HepG2 (cell line): ENCODE measurements around the gene TSPAN18. TPM values are rescaled to one million over a fixed set of nuclear protein-coding genes. Genes with fewer than 3 reads are reported as not detected.

Experiments used
- ATAC-seq: fragments of 200-7000 bp; cut with Tn5 transposase; 3 replicates; pipeline ENCODE4 v1.9.1; 2020; ENCODE audit warnings: mild to moderate bottlenecking, moderate library complexity
- BruUV-seq: library from RNA; stranded (reverse); fragments of 400-500 nt; replicated peaks from 2 replicates; lab custom pipeline; 2021; lab: Mats Ljungman, UMichigan
- CTCF ChIA-PET: fragments of 300-600 bp; formaldehyde crosslinking; extraction: SDS; loops from one replicate; lab custom pipeline; 2021; ENCODE audit warnings: low total read pairs, inconsistent platforms, low intra/inter-chr PET ratio; lab: Yijun Ruan, JAX
- POLR2A ChIA-PET: fragments of 350-600 bp; sonication (Branson Sonifier 250); formaldehyde crosslinking; loops from one replicate; lab custom pipeline; 2020; ENCODE audit warnings: antibody characterized with exemption, inconsistent platforms; lab: Yijun Ruan, JAX
- DNase-seq: peaks from one replicate; pipeline ENCODE4 v3.0.0-alpha.2; 2015; ENCODE audit warnings: low spot score
- FAIRE-seq: peaks from 3 replicates; lab custom pipeline; 2011; peaks lifted over from hg19 to GRCh38; lab: Jason Lieb, UNC
- H2AFZ ChIP-seq: one replicate; pipeline ENCODE4 v1.6.1; 2011; ENCODE audit warnings: low read length, inconsistent platforms
- H3K27ac ChIP-seq: fragments of 300-600 bp; 3 replicates; pipeline ENCODE4 v1.8.0; 2011; ENCODE audit warnings: mixed run types, mild to moderate bottlenecking, mixed read lengths, low read length, inconsistent platforms; ENCODE audit not compliant: insufficient read depth; ENCODE audit errors: extremely low read length
- H3K27me3 ChIP-seq, 2 experiments: fragments of 200-600 bp in 1 of 2; 2 replicates in 1 of 2; 3 replicates in 1 of 2; pipeline versions ENCODE4 v1.6.0 to v1.8.0; 2011; ENCODE audit warnings: low read length in 2 of 2, mild to moderate bottlenecking in 2 of 2, moderate library complexity in 2 of 2, inconsistent platforms in 1 of 2; ENCODE audit not compliant: insufficient read depth in 2 of 2, control insufficient read depth in 1 of 2
- H3K36me3 ChIP-seq, 2 experiments: fragments of 200-600 bp in 1 of 2; replicated peaks in 1 of 2; 2 replicates in 1 of 2; 3 replicates in 1 of 2; pipeline versions ENCODE4 v1.5.1 to v1.8.0; 2011; ENCODE audit warnings: low read length in 2 of 2, inconsistent platforms in 1 of 2; ENCODE audit not compliant: insufficient read depth in 2 of 2, control insufficient read depth in 1 of 2
- H3K4me1 ChIP-seq: 2 replicates; pipeline ENCODE4 v1.5.1; 2012; ENCODE audit warnings: low read length, inconsistent platforms; ENCODE audit not compliant: insufficient read depth
- H3K4me2 ChIP-seq: 2 replicates; pipeline ENCODE4 v1.6.0; 2011; ENCODE audit warnings: low read depth, low read length, inconsistent platforms
- H3K4me3 ChIP-seq, 3 experiments: fragments of 200-600 bp in 1 of 3; sonication (generic), shearing (Covaris generic) in 1 of 3; replicated peaks in 1 of 3; 2 replicates each; pipeline ENCODE4 v1.5.1; 2011 to 2016; ENCODE audit warnings: low read length in 3 of 3, inconsistent platforms in 2 of 3, low read depth in 2 of 3, mild to moderate bottlenecking in 2 of 3, control low read depth in 1 of 3, mixed read lengths in 1 of 3; ENCODE audit not compliant: insufficient read depth in 1 of 3
- H3K79me2 ChIP-seq: one replicate; pipeline ENCODE4 v1.6.1; 2011; ENCODE audit warnings: low read length, inconsistent platforms; ENCODE audit not compliant: insufficient read depth
- H3K9ac ChIP-seq: 2 replicates; pipeline ENCODE4 v1.6.0; 2011; ENCODE audit warnings: mild to moderate bottlenecking, low read depth, low read length, inconsistent platforms; ENCODE audit not compliant: insufficient read depth
- H3K9me3 ChIP-seq: 2 replicates; pipeline ENCODE4 v1.5.1; 2012; ENCODE audit warnings: mild to moderate bottlenecking, low read length
- H4K20me1 ChIP-seq: 2 replicates; pipeline ENCODE4 v1.6.0; 2011; ENCODE audit warnings: inconsistent platforms, mild to moderate bottlenecking, low read length, moderate library complexity; ENCODE audit not compliant: insufficient read depth
- CEBPG ChIP-seq: IDR thresholded peaks from 2 replicates; pipeline ENCODE4 v1.6.1; 2016
- CERS6 ChIP-seq: sonication (generic); formaldehyde crosslinking; IDR thresholded peaks from 2 replicates; pipeline ENCODE4 v1.5.0; 2020; ENCODE audit warnings: missing genetic modification reagents
- HNRNPL ChIP-seq: fragments of 200-400 bp; formaldehyde crosslinking; IDR thresholded peaks from 2 replicates; pipeline ENCODE4 v1.6.1; 2017; ENCODE audit warnings: mild to moderate bottlenecking, low read depth, low read length
- JUND ChIP-seq: sonication (generic); formaldehyde crosslinking; IDR thresholded peaks from 2 replicates; pipeline ENCODE4 v1.8.0; 2022; ENCODE audit warnings: mild to moderate bottlenecking, missing genetic modification reagents
- MZF1 ChIP-seq: sonication (generic); formaldehyde crosslinking; IDR thresholded peaks from 2 replicates; pipeline ENCODE4 v1.8.1; 2023; ENCODE audit warnings: mild to moderate bottlenecking, missing genetic modification reagents, borderline replicate concordance
- RELA ChIP-seq: sonication (generic); formaldehyde crosslinking; IDR thresholded peaks from 2 replicates; pipeline ENCODE4 v1.4.0; 2020; ENCODE audit warnings: missing genetic modification reagents
- STAG1 ChIP-seq: sonication (generic); formaldehyde crosslinking; IDR thresholded peaks from 2 replicates; pipeline ENCODE4 v1.4.0; 2020; ENCODE audit warnings: missing genetic modification reagents
- TFDP1 ChIP-seq: IDR thresholded peaks from 2 replicates; pipeline ENCODE4 v1.6.1; 2016; ENCODE audit warnings: missing compliant biosample characterization, missing genetic modification reagents, borderline replicate concordance
- U2AF1 ChIP-seq: fragments of 200-400 bp; formaldehyde crosslinking; optimal IDR thresholded peaks from 2 replicates; pipeline ENCODE3; 2017; ENCODE audit warnings: mild to moderate bottlenecking, low read depth, low read length
- YY1 ChIP-seq: IDR thresholded peaks from 2 replicates; pipeline ENCODE4 v1.6.1; 2011; ENCODE audit warnings: low read length, low read depth, moderate library complexity, mild to moderate bottlenecking; ENCODE audit not compliant: insufficient read depth, insufficient replicate concordance
- ZBTB7A ChIP-seq: sonication (generic); formaldehyde crosslinking; IDR thresholded peaks from 2 replicates; pipeline ENCODE4 v1.8.0; 2022; ENCODE audit warnings: mild to moderate bottlenecking, missing genetic modification reagents
- ZFP36L1 ChIP-seq: sonication (generic); formaldehyde crosslinking; IDR thresholded peaks from 2 replicates; pipeline ENCODE4 v1.8.0; 2022; ENCODE audit warnings: mild to moderate bottlenecking, missing genetic modification reagents, moderate library complexity
- ZFP90 ChIP-seq: sonication (generic); formaldehyde crosslinking; IDR thresholded peaks from 2 replicates; pipeline ENCODE4 v1.8.0; 2022; ENCODE audit warnings: missing genetic modification reagents, mild to moderate bottlenecking, inconsistent platforms, borderline replicate concordance
- ZNF768 ChIP-seq: sonication (generic); formaldehyde crosslinking; IDR thresholded peaks from 2 replicates; pipeline ENCODE4 v1.4.0; 2020; ENCODE audit warnings: missing genetic modification reagents
- ZNF782 ChIP-seq: sonication (generic); formaldehyde crosslinking; IDR thresholded peaks from 2 replicates; pipeline ENCODE4 v1.4.0; 2020; ENCODE audit warnings: missing genetic modification reagents, mild to moderate bottlenecking, borderline replicate concordance
- whole genome bisulfite sequencing: methylation state at CpG from one replicate; pipeline ENCODE4 v1.1.6; 2017; ENCODE audit warnings: low lambda C conversion rate; 5-methylcytosine and 5-hydroxymethylcytosine counted together
- in situ Hi-C: cut with HindIII; loops from 2 replicates; pipeline ENCODE4 v1.10.0; 2017; ENCODE audit warnings: low pct_unique_long_range_greater_than_20kb; ENCODE audit not compliant: extremely low pct_ligation_motif_present
- intact Hi-C: fragments of 100-400 bp; cut with micrococcal nuclease; formaldehyde crosslinking; loops from one replicate; pipeline ENCODE4 v1.10.0; 2022; ENCODE audit not compliant: unreplicated experiment
- polyA plus RNA-seq, 8 experiments: library from polyadenylated mRNA; depleted of rRNA in 3 of 8; stranded (reverse) in 7 of 8; unstranded in 1 of 8; fragments of >200 nt; fragmentation: Illumina TruSeq in 4 of 8; extraction: Trizol in 4 of 8; gene quantifications; 2 replicates each; pipeline versions ENCODE4 v1.2.1 to v1.2.3, GENCODE V29; 2011 to 2016; ENCODE audit warnings: low read depth in 4 of 8, missing spikeins in 1 of 8, mixed read lengths in 1 of 8; ENCODE audit not compliant: insufficient read depth in 1 of 8
- total RNA-seq, 5 experiments: library from RNA; depleted of rRNA; stranded (reverse); fragments of >200 nt; fragmentation: Illumina TruSeq; extraction: Trizol; gene quantifications; 2 replicates each; pipeline ENCODE4 v1.2.3, GENCODE V29; 2016; ENCODE audit warnings: low read depth in 1 of 5
- TF ChIP-seq, protein P1 (sequence below): sonication (generic); formaldehyde crosslinking; IDR thresholded peaks from 2 replicates; pipeline ENCODE4 v1.8.1; 2023; ENCODE audit warnings: mild to moderate bottlenecking, missing genetic modification reagents, borderline replicate concordance
- TF ChIP-seq, protein P2 (sequence below): conservative IDR thresholded peaks from 2 replicates; pipeline ENCODE4 v1.6.1; 2018; ENCODE audit warnings: missing genetic modification reagents

TSPAN18 gene
- total and polyA plus RNA-seq, 2 of the 13 experiments (the other 11 are each of a cell fraction or from before 2014, with no cell fraction given) = not detected

DNA sequence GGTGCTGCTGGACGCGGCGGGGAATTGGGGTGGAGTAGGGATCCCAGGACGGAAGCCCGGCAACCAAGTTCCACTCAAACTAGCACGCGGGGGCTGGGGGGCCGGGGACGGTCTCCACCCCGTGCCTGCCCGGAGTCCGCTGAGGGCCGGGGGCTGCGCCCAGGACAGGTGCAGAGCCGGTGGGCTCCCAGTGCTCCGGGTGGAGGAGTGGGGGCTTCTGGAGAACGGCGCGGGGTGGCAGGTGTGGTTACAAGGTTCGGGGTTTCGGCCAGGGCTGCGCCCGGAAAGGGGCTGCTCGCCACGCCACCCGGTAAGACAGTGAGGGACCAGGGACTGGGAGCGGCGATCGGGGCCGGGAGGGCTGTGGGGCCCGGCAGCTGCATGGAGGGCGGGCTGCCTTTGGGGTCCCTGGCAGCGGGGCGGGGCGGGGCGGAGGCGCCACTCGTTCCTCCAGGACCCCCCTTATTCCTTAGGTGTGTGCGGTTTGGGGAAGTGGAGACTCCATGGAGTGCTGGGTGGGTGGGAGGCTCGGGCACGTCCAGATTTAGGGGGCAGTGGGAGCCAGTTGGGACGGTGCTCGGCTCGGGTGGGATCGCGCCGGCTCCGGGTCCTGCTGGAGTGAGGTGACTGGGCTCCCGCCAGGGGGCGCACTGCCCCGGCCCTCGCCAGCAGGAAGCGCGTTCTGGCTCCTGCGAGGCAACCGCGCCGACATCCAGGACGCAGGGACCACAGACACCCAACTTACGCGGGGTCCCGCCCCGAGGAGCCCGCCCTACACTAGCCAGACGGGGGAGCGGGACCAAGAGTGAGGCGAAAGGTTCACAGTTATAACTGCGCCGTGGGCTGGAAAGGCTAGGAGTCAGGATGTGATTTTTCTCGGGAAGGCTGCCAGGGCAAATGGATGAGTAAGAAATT lies 868 bp downstream of the TSPAN18 start:
- Histone ChIP-seq H3K4me2 (peak overlapping the region; percentile 27; the same call in 1 of the 2 replicates), H3K79me2 (no peaks in the 10 kb centered on the region), H3K4me1 (no peaks in the 10 kb centered on the region), H3K36me3 (no peaks in the 10 kb centered on the region), H4K20me1 (no peaks in the 10 kb centered on the region), H3K27ac (no peak overlapping the region), H3K4me3 (peak overlapping the region in 1 of 3 experiments; percentile 33; a peak in 1 of 6 replicates), H3K9me3 (no peaks in the 10 kb centered on the region), H3K9ac (no peak overlapping the region), H3K27me3 (peaks cover 7 to 40% of the 10 kb centered on the region in 2 experiments; a peak in 4 of 5 replicates), H2AFZ (no peak overlapping the region)
- BruUV-seq = no TSS peak
- ChIA-PET CTCF (interaction anchor here (1.1 to 1.7 kb wide), 3 partner anchors 47 to 184 kb away, joined by 4 read pairs; no protein-coding TSS in a partner anchor), POLR2A (no interaction called here)
- intact Hi-C loops (loop anchor here (5.0 kb wide), 1 partner anchor 185 kb away; no protein-coding TSS in a partner anchor), in situ Hi-C loops (loop anchor here (5.0 kb wide), 1 partner anchor 165 kb away; no protein-coding TSS in a partner anchor)
- 9% methylated on average over 24 of the region's 70 CpGs for whole genome bisulfite sequencing
- ATAC-seq (peak; percentile 93), DNase-seq (peak; percentile 16), FAIRE-seq (no peak)
- TF ChIP-seq ZBTB7A (CRISPR knock-in tag) (no peak), YY1 (peak; percentile 34), ZNF768 (CRISPR knock-in tag) (peak; percentile 48; the same call in 1 of the 2 replicates), JUND (no peak), U2AF1 (no peak), STAG1 (CRISPR knock-in tag) (peak; percentile 52), ZFP36L1 (no peak), ZNF782 (CRISPR knock-in tag) (0 out of 2 replicates have a peak, but pooled peaks have one; percentile 48), ZFP90 (CRISPR knock-in tag) (no peak), RELA (CRISPR knock-in tag) (no peak), MZF1 (CRISPR knock-in tag) (no peak), HNRNPL (no peak), CERS6 (CRISPR knock-in tag) (no peak), TFDP1 (CRISPR knock-in tag) (peak; percentile 23; the same call in 1 of the 2 replicates), CEBPG (CRISPR knock-in tag) (no peak)
- TF ChIP-seq, protein P1, sequence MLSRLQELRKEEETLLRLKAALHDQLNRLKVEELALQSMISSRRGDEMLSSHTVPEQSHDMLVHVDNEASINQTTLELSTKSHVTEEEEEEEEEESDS = no peak
- TF ChIP-seq, protein P2, sequence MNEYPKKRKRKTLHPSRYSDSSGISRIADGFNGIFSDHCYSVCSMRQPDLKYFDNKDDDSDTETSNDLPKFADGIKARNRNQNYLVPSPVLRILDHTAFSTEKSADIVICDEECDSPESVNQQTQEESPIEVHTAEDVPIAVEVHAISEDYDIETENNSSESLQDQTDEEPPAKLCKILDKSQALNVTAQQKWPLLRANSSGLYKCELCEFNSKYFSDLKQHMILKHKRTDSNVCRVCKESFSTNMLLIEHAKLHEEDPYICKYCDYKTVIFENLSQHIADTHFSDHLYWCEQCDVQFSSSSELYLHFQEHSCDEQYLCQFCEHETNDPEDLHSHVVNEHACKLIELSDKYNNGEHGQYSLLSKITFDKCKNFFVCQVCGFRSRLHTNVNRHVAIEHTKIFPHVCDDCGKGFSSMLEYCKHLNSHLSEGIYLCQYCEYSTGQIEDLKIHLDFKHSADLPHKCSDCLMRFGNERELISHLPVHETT (CRISPR knock-in tag) = no peak
